Rectal smooth muscle tissue (tissue), 1 donor: ENCODE data around the gene IGFBPL1.
"Not testable (repeated sequence)": the region's sequence is repeated elsewhere in the genome, so short reads cannot be mapped to it uniquely, and the experiment has no call there.

Experiments
- H3K27ac ChIP-seq: one replicate; pipeline ENCODE4 v1.7.0; 2013; ENCODE audit warnings: low read depth, low read length, inconsistent platforms
- H3K27me3 ChIP-seq: one replicate; pipeline ENCODE4 v1.7.0; 2013; ENCODE audit warnings: low read length; ENCODE audit not compliant: control insufficient read depth, insufficient read depth
- H3K36me3 ChIP-seq: one replicate; pipeline ENCODE4 v1.7.0; 2013; ENCODE audit warnings: low read length; ENCODE audit not compliant: control insufficient read depth, insufficient read depth
- H3K4me1 ChIP-seq: one replicate; pipeline ENCODE4 v1.7.0; 2013; ENCODE audit warnings: low read length; ENCODE audit not compliant: control insufficient read depth, insufficient read depth
- H3K4me3 ChIP-seq: one replicate; pipeline ENCODE4 v1.7.0; 2013; ENCODE audit warnings: low read length
- H3K9ac ChIP-seq: one replicate; pipeline ENCODE4 v1.7.0; 2013; ENCODE audit warnings: low read length

Gene IGFBPL1

DNA sequence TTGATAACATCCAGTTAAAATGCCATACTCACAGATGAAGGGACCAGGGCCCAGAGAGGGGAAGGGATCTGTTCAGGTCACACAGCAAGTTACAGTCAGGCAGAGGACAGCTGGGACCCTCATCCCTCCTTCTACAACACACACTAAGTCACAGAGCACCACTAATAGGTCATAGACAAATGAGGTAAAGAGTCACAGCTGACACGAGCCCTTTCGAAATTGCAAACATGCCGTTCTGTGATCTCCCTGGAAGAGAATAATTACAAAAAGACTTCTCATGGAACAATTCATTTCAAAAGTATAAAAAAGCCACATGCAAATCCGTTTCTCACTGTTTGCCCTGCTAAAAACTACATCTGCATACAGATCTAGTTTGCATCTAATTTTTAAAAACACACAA, 15.5 kb downstream of the IGFBPL1 start:
- no peaks in the 10 kb centered on the region for H3K36me3 ChIP-seq
- H3K27ac ChIP-seq, result no peak overlapping the region
- H3K9ac ChIP-seq, result no peak overlapping the region
- H3K4me1 ChIP-seq, result no peaks in the 10 kb centered on the region
- no peak overlapping the region for H3K4me3 ChIP-seq
- H3K27me3 ChIP-seq, result no peaks in the 10 kb centered on the region

DNA sequence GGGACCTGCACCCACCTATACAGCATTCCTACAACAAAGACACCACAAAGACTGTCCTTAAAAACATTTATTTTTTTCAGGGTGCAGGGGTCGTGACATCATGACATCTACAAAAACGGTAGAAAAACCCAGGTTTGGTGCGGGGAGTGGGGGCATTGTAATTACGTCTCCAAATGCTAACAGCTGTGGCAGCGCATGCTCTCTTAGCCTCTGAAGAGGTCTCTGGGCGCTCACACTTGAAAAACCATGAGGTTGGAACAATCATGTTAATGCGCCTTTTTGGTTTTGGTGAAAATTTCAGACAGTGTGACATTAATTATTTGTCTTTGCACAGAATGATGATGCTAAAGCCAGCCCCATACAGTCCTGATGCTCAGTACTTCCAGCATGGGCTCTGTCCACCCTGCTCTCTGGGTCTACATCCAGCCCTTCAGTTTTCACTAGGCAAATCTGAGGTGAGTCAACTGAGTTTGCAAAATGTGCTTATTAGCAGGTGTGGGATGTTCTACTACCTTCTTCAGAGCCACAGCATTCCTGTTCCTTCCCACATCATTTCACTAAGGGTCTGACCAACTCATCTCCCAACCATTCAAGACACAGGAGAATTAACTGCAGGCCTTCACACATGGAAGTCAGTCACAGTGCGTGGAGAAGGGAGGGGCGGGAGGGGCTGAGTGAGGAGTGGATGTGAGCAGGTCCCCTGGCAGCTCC, 17.6 kb downstream of the IGFBPL1 start:
- H3K9ac ChIP-seq, result no peak overlapping the region
- H3K36me3 ChIP-seq, result no peaks in the 10 kb centered on the region
- no peaks in the 10 kb centered on the region for H3K27me3 ChIP-seq
- H3K27ac ChIP-seq, result no peak overlapping the region
- H3K4me3 ChIP-seq, result no peak overlapping the region
- H3K4me1 ChIP-seq, result no peaks in the 10 kb centered on the region

DNA sequence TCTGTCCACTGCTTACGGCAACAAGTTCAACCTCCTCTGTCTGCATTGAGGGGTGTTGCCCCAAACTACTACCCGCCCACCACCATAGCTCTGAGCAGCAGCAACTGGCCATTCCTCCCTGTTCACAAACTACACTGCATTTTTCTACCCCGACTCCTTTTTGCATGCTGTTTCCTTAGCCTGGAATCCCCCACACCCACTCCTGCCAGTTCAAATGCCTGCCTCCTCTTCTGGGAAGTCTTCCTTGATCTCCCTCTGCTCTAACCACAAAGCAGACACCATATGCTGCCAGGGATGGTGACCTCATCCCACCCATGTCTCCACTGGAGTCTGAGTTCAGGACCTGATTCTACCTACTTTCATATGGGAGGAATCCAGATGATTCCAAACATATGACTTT, 18.5 kb downstream of the IGFBPL1 start:
- Histone ChIP-seq H3K27me3 (no peaks in the 10 kb centered on the region), H3K36me3 (no peaks in the 10 kb centered on the region), H3K9ac (no peak overlapping the region), H3K27ac (no peak overlapping the region), H3K4me3 (no peak overlapping the region), H3K4me1 (no peaks in the 10 kb centered on the region)

DNA sequence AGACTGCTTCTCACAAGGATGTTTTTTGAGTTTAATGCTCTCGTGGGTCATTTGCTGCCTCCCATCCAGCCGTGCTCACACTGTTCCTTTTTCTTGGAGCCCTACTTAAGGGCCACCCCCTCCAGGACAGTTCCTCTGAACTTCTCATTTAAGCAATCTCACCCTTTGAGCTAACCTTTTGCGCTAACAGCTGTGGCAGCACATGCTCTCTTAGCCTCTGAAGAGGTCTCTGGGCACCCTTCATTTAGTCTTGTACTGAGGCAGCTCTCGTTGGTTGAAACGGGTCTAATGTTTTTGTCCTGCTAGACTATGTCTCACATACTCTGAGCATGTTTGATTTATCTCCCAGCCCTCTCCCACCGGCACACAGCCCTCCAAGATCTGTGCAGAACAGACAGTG, 19.9 kb downstream of the IGFBPL1 start:
- no peaks in the 10 kb centered on the region for H3K4me1 ChIP-seq
- H3K4me3 ChIP-seq, result no peak overlapping the region

DNA sequence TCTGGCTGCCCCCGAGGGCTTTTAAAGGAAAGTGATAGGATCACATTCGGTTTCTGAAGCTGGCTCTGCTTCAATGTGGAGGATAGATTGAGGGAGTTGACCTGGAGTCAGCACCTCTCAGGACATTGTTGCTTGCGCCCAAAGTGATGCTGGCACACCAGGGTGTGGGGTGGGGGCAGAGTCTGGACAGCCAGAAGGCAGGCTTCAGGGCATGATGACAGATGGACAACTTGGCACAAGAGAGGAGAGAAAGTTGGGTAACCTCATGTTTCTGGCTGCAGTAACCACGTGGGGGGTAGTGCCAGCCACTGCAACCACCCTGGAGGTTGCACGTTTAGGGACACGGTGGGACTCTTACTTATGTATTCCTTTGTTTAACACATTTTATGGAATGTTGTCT, 22.3 kb downstream of the IGFBPL1 start:
- H3K4me3 ChIP-seq, result no peak overlapping the region
- no peak overlapping the region for H3K9ac ChIP-seq
- no peaks in the 10 kb centered on the region for H3K27me3 ChIP-seq
- no peak overlapping the region for H3K27ac ChIP-seq
- H3K36me3 ChIP-seq, result peaks cover 2% of the 10 kb centered on the region
- H3K4me1 ChIP-seq, result no peaks in the 10 kb centered on the region

More for the DNA sequence above, 19.9 kb downstream of the IGFBPL1 start:
- Histone ChIP-seq H3K9ac (no peak overlapping the region), H3K27ac (no peak overlapping the region), H3K27me3 (no peaks in the 10 kb centered on the region), H3K36me3 (no peaks in the 10 kb centered on the region)

DNA sequence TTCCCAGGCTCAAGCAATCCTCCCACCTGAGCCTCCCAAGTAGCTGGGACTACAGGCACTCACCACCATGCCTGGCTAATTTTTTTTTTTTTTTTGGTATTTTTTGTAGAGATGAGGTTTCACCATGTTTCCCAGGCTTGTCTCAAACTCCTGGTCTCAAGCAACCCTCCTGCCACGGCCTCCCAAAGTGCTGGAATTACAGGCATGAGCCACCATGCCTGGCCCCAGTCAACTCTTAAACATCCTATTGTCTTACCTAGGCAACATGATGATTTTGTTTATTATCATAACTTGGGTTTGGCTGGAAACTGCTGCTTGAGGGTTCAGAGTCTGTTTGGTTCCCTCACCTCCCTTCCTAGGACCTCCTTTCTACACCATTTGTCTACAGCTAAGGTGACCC, 25.1 kb downstream of the IGFBPL1 start:
- peaks cover 12% of the 10 kb centered on the region for H3K36me3 ChIP-seq
- not testable (repeated sequence) for H3K9ac ChIP-seq, H3K4me3 ChIP-seq, H3K27me3 ChIP-seq, H3K27ac ChIP-seq, H3K4me1 ChIP-seq

DNA sequence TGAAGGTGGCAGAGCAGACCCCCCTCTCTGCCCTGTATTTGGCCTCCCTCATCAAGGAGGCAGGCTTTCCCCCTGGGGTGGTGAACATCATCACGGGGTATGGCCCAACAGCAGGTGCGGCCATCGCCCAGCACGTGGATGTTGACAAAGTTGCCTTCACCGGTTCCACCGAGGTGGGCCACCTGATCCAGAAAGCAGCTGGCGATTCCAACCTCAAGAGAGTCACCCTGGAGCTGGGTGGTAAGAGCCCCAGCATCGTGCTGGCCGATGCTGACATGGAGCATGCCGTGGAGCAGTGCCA, 27.9 kb downstream of the IGFBPL1 start:
- Histone ChIP-seq H3K4me1 (peaks cover 7% of the 10 kb centered on the region), H3K27me3 (no peaks in the 10 kb centered on the region), H3K9ac (no peak overlapping the region), H3K4me3 (no peak overlapping the region), H3K27ac (no peak overlapping the region), H3K36me3 (peaks cover 12% of the 10 kb centered on the region)

DNA sequence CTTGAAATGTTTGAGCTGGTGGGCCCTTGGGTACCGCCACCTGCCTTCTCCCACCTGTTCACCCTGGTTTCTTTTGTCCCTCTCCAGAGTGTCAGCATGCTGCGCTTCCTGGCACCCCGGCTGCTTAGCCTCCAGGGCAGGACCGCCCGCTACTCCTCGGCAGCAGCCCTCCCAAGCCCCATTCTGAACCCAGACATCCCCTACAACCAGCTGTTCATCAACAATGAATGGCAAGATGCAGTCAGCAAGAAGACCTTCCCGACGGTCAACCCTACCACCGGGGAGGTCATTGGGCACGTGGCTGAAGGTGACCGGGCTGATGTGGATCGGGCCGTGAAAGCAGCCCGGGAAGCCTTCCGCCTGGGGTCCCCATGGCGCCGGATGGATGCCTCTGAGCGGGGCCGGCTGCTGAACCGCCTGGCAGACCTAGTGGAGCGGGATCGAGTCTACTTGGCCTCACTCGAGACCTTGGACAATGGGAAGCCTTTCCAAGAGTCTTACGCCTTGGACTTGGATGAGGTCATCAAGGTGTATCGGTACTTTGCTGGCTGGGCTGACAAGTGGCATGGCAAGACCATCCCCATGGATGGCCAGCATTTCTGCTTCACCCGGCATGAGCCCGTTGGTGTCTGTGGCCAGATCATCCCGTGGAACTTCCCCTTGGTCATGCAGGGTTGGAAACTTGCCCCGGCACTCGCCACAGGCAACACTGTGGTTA, 28.4 kb downstream of the IGFBPL1 start:
- Histone ChIP-seq H3K9ac (no peak overlapping the region), H3K4me3 (no peak overlapping the region), H3K36me3 (peaks cover 12% of the 10 kb centered on the region), H3K4me1 (peaks cover 12% of the 10 kb centered on the region), H3K27ac (no peak overlapping the region), H3K27me3 (no peaks in the 10 kb centered on the region)

DNA sequence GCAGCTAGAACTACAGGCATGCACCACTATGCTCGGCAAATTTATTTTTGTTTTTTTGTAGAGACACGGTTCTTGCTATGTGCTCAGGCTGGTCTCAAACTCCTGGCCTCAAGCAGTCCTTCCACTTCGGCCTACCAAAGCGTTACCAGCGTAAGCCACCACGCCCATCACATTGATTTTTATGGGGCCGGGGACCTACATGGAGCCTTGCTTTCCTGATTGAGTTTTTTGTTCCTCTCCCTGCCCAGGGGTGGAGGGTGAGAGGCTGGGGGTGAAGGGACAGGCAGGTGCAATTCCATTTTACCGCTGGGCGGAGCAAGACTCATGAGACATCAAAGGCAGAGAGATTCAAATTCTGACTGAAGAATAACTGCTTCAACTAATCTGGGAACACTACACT, 29.8 kb downstream of the IGFBPL1 start:
- Histone ChIP-seq H3K27me3 (no peaks in the 10 kb centered on the region), H3K4me1 (peaks cover 21% of the 10 kb centered on the region), H3K9ac (no peak overlapping the region), H3K27ac (peak overlapping the region; percentile 2), H3K36me3 (peaks cover 12% of the 10 kb centered on the region), H3K4me3 (peak overlapping the region; percentile 32)

DNA sequence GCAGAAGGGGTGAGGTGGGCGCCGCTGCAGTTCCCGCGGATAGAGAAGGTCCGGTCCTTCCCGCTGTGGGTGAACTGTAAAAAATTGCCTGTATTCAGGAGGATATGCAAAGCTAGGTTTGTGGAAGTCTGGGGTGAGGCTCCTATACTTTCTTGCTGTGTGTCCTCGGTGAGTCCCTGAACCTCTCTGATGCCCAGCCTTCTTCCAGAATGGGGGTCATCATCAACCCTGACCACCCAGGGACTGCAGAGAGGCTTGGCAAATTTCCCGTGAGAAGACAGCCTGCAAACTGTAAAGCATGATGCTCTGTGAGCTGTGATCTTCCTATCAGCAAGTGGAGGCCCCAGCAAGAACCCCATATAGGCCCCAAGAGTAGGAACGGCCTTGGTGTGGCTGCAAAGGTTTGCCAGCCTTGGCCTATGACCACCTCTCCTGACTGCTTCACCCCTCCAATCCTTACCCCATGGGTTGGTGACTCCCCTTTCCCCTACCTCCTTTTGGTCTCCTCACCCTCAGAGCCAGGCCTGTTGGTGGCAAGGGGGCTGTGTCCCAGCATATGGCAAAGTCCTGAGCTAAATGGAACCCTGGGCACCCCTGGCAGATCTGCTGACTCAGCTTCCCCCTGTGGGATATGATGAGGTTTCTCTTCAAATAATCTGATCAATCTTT, 31.0 kb downstream of the IGFBPL1 start:
- peaks cover 32% of the 10 kb centered on the region for H3K4me1 ChIP-seq
- H3K27me3 ChIP-seq, result no peaks in the 10 kb centered on the region
- peak overlapping the region; percentile 77 for H3K4me3 ChIP-seq
- H3K36me3 ChIP-seq, result peaks cover 12% of the 10 kb centered on the region
- peak overlapping the region; percentile 87 for H3K9ac ChIP-seq
- peak overlapping the region; percentile 83 for H3K27ac ChIP-seq

DNA sequence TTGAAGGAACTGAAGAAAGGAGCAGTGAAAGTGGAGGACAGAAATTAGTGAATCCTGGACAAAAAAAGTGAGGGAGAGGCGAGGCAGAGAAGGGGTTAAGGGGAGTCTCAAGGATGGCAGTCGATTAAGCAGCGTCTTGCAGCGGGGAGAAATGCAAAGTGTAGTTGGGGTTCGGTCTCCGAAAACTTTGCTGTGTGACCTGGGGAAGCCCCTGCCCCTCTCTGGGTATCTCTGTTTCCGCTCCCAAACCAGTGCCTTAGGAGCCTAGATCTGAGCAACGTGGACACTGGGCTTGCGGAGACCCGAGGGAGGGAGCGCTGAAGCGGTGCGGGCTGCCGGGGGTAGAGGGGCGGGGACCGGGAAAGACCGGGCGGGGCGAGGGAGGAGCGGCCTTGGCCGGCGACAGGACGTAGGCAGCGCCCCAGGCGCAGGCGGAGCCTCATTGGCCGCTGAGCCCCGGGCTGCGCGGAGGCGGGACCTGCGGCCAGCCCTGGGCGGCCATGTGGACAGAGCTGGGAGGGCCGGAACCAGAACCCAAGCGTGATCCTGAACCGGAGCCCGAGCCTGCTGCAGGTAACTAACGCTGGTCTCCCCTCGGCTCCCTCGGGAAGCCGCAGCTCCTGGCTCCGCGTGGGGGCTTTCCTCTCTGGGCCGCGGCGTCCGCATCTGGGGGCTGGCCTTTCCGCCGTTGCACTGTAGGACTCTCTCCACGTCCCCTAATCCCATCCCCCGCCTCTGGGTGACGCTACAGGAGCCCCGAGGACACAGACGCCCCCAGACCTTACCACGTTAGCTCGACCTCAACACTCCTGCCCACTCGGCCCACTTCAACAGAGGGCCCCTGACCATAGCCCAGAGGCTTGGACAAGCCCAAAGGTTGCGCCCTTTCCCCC, 31.8 kb downstream of the IGFBPL1 start, which contains the start of gene ALDH1B1:
Gene ALDH1B1, plus strand, starts transcription at position 468 of the 893 bp plus-strand sequence. CDS start 3,047 bp downstream, outside the sequence.
- Histone ChIP-seq H3K36me3 (peaks cover 12% of the 10 kb centered on the region), H3K27ac (peak within 1 kb of the TSS; percentile 94), H3K4me3 (peak within 1 kb of the TSS; percentile 77), H3K4me1 (peaks cover 32% of the 10 kb centered on the region), H3K9ac (peak within 1 kb of the TSS; percentile 87), H3K27me3 (no peaks in the 10 kb centered on the region)
